Loucy (cell line): ENCODE results near the gene PHACTR1.

Experiments
- H2AFZ ChIP-seq: fragments of 200-600 bp; sonication (generic); 2 replicates; pipeline ENCODE4 v1.6.0; 2016; ENCODE audit warnings: antibody characterized with exemption, mild to moderate bottlenecking, low read length, moderate library complexity
- H3F3A ChIP-seq: fragments of 200-600 bp; 2 replicates; pipeline ENCODE4 v1.6.0; 2016; ENCODE audit warnings: antibody characterized with exemption, low read depth, mild to moderate bottlenecking
- H3K27me3 ChIP-seq: fragments of 200-600 bp; sonication (generic); 2 replicates; pipeline ENCODE4 v1.6.1; 2014; ENCODE audit warnings: low read length, mild to moderate bottlenecking; ENCODE audit not compliant: insufficient read depth, poor library complexity, severe bottlenecking
- H3K36me3 ChIP-seq: fragments of 200-600 bp; sonication (generic); 2 replicates; pipeline ENCODE4 v1.6.1; 2016; ENCODE audit warnings: low read length; ENCODE audit not compliant: insufficient read depth
- H3K4me1 ChIP-seq: fragments of 200-600 bp; sonication (generic); 2 replicates; pipeline ENCODE4 v1.5.1; 2014; ENCODE audit warnings: low read length, mild to moderate bottlenecking; ENCODE audit not compliant: insufficient read depth, poor library complexity, severe bottlenecking
- H3K4me2 ChIP-seq: fragments of 200-600 bp; sonication (generic); 2 replicates; pipeline ENCODE4 v1.6.0; 2014; ENCODE audit warnings: antibody characterized with exemption, low read length, low read depth, mild to moderate bottlenecking; ENCODE audit not compliant: poor library complexity, severe bottlenecking
- H3K4me3 ChIP-seq: fragments of 200-600 bp; sonication (generic); 2 replicates; pipeline ENCODE4 v1.5.1; 2014; ENCODE audit warnings: low read length, mild to moderate bottlenecking, mixed read lengths; ENCODE audit not compliant: poor library complexity, severe bottlenecking
- H3K79me2 ChIP-seq: fragments of 200-600 bp; sonication (generic); 2 replicates; pipeline ENCODE4 v1.6.1; 2014; ENCODE audit warnings: low read length; ENCODE audit not compliant: insufficient read depth
- H3K9ac ChIP-seq: fragments of 200-600 bp; sonication (generic); 2 replicates; pipeline ENCODE4 v1.6.0; 2014; ENCODE audit warnings: mild to moderate bottlenecking, low read depth, low read length, moderate library complexity; ENCODE audit not compliant: poor library complexity, severe bottlenecking
- H3K9me2 ChIP-seq: fragments of 200-600 bp; sonication (generic); replicated peaks from 2 replicates; pipeline ENCODE4 v1.6.1; 2016; ENCODE audit warnings: low read depth, low read length, mixed read lengths
- H3K9me3 ChIP-seq: fragments of 200-600 bp; sonication (generic); 2 replicates; pipeline ENCODE4 v1.6.1; 2014; ENCODE audit warnings: mild to moderate bottlenecking, antibody characterized with exemption, low read length, low read depth; ENCODE audit not compliant: insufficient read depth
- H4K20me1 ChIP-seq: fragments of 200-600 bp; sonication (generic); 2 replicates; pipeline ENCODE4 v1.6.0; 2014; ENCODE audit warnings: antibody characterized with exemption, low read length, mild to moderate bottlenecking; ENCODE audit not compliant: insufficient read depth, poor library complexity, severe bottlenecking
- CTCF ChIP-seq: fragments of 200-600 bp; sonication (generic); conservative IDR thresholded peaks from 2 replicates; pipeline ENCODE4 v1.5.1; 2014; ENCODE audit warnings: mild to moderate bottlenecking, antibody characterized with exemption, low read length
- EZH2phosphoT487 ChIP-seq: fragments of 200-600 bp; IDR thresholded peaks from 2 replicates; pipeline ENCODE4 v1.6.1; 2018; ENCODE audit warnings: antibody characterized with exemption, mild to moderate bottlenecking, moderate library complexity, borderline replicate concordance

PHACTR1 gene

GRCh38 chr6:12896208-12896733, 179.7 kb downstream of the PHACTR1 start:
- Histone ChIP-seq H3K4me2 (no peak overlapping the region), H4K20me1 (no peaks in the 10 kb centered on the region), H3K4me1 (no peaks in the 10 kb centered on the region), H3K4me3 (no peak overlapping the region), H3F3A (no peaks in the 10 kb centered on the region), H2AFZ (no peak overlapping the region), H3K9me3 (no peaks in the 10 kb centered on the region; the same call in 1 of the 2 replicates), H3K9ac (no peak overlapping the region), H3K9me2 (no peaks in the 10 kb centered on the region), H3K79me2 (no peaks in the 10 kb centered on the region), H3K36me3 (no peaks in the 10 kb centered on the region), H3K27me3 (no peaks in the 10 kb centered on the region)
- no peak for TF ChIP-seq CTCF
- no peak for TF ChIP-seq EZH2phosphoT487

DNA sequence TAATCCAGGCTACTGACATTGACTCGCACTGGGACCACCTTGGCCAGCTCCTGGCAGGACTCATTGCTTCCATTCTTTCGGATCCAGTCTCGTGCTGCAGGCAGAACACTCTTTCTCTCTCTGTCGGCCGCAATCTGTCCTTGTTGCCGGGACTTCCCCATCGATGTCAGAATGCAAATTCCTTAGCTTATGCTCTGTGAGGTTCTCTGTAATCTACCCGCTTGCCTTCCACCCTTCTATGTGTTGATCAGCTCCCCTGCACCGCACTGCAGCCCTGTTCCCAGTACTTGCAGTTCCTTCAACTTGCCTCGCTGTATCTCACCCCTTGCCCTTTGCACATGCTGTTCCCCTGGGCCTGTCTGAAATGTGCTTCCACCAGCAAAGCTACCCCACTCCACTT, 182.0 kb downstream of the PHACTR1 start:
- Histone ChIP-seq H3K9me3 (no peaks in the 10 kb centered on the region), H3K27me3 (no peaks in the 10 kb centered on the region), H3K4me1 (no peaks in the 10 kb centered on the region), H3K36me3 (no peaks in the 10 kb centered on the region), H4K20me1 (no peaks in the 10 kb centered on the region), H3K9me2 (no peaks in the 10 kb centered on the region), H3K4me3 (no peak overlapping the region), H2AFZ (no peak overlapping the region), H3F3A (no peaks in the 10 kb centered on the region), H3K9ac (no peak overlapping the region), H3K4me2 (no peak overlapping the region), H3K79me2 (no peaks in the 10 kb centered on the region)
- TF ChIP-seq CTCF, result no peak
- TF ChIP-seq EZH2phosphoT487, result no peak

DNA sequence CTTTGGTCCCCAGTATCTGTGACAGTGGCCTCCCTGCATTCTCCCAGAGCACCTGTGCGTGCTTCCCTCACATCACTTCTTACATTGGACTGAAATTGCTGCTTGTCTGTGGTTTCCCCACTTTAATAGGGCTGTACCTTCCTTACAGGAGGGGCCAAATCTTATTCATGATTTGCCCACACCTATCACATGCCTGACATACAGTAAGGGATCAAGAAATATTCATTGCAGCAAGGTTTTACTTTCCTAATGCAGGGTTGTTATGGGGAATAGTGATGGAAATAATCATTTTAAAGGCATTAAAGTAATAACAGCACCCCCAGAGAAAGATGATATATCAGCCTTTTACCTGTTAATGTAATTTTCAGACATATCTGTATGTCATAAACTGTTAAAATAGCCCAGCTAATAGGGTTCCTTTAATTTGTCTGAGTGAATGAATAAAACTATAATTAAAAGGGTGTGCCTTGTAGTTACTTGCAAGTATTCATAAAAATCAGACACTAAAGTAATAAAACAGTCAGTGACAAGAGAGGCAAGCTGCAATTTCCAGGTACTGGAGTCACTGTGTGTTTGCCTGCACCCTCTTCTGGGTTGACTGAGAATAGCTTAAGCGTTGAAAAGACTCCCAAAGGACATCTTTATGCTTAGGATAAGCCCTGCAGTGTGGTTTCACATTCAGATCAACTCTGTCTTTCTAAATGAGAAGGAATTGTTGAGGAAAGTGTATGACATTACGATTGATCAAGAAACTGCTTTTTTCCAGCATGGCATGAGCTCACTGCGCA, 182.7 kb downstream of the PHACTR1 start:
- TF ChIP-seq CTCF (no peak), EZH2phosphoT487 (no peak)
- H3K27me3 ChIP-seq, result no peaks in the 10 kb centered on the region
- H3K4me1 ChIP-seq, result no peaks in the 10 kb centered on the region
- no peak overlapping the region for H3K9ac ChIP-seq
- H3K4me3 ChIP-seq, result no peak overlapping the region
- no peaks in the 10 kb centered on the region for H3F3A ChIP-seq
- no peaks in the 10 kb centered on the region for H4K20me1 ChIP-seq
- H3K79me2 ChIP-seq, result no peaks in the 10 kb centered on the region
- no peak overlapping the region for H2AFZ ChIP-seq
- H3K9me3 ChIP-seq, result no peaks in the 10 kb centered on the region
- no peaks in the 10 kb centered on the region for H3K36me3 ChIP-seq
- no peaks in the 10 kb centered on the region for H3K9me2 ChIP-seq
- H3K4me2 ChIP-seq, result no peak overlapping the region
